Measurements from ENCODE around the gene TBC1D9. TPM values are rescaled to one million over a fixed set of nuclear protein-coding genes. Genes with fewer than 3 reads are reported as not detected.

Gene TBC1D9
- total and polyA plus RNA-seq, 2 of the 13 experiments (the other 11 are each of a cell fraction or from before 2014, with no cell fraction given) = 11.9 to 12.2 TPM

- TF ChIP-seq STAT6 (CRISPR knock-in tag; IDR thresholded peaks at IDR 0.05; ENCODE audit: borderline replicate concordance) (0 out of 2 replicates have a peak, but pooled peaks have one; percentile 20), HDAC2 (CRISPR knock-in tag; IDR thresholded peaks at IDR 0.05) (peak; percentile 65), DPF2 (CRISPR knock-in tag; IDR thresholded peaks at IDR 0.05; ENCODE audit: borderline replicate concordance, low read depth) (peak; percentile 77; the same call in 1 of the 2 replicates), YEATS4 (CRISPR knock-in tag; IDR thresholded peaks at IDR 0.05; ENCODE audit: borderline replicate concordance) (0 out of 2 replicates have a peak, but pooled peaks have one; percentile 20), RXRB (CRISPR knock-in tag; IDR thresholded peaks at IDR 0.05; ENCODE audit: borderline replicate concordance) (peak; percentile 89), FOXJ3 (CRISPR knock-in tag; IDR thresholded peaks at IDR 0.05; ENCODE audit: borderline replicate concordance) (peak; percentile 86; the same call in 1 of the 2 replicates), SALL1 (CRISPR knock-in tag; IDR thresholded peaks at IDR 0.05) (peak; percentile 86; the same call in 1 of the 2 replicates), ZNF296 (CRISPR knock-in tag; conservative IDR thresholded peaks at IDR 0.05) (no peak), EZH2 (conservative IDR thresholded peaks at IDR 0.05; ENCODE audit: low read depth, low read length) (no peak), TFAP4 (IDR thresholded peaks at IDR 0.05; ENCODE audit: borderline replicate concordance, low read depth) (0 out of 2 replicates have a peak, but pooled peaks have one; percentile 10), ZFP1 (CRISPR knock-in tag; IDR thresholded peaks at IDR 0.05) (no peak)
- TF ChIP-seq, protein P1, sequence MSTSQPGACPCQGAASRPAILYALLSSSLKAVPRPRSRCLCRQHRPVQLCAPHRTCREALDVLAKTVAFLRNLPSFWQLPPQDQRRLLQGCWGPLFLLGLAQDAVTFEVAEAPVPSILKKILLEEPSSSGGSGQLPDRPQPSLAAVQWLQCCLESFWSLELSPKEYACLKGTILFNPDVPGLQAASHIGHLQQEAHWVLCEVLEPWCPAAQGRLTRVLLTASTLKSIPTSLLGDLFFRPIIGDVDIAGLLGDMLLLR (CRISPR knock-in tag; IDR thresholded peaks at IDR 0.05) = no peak
- TF ChIP-seq, protein P2, sequence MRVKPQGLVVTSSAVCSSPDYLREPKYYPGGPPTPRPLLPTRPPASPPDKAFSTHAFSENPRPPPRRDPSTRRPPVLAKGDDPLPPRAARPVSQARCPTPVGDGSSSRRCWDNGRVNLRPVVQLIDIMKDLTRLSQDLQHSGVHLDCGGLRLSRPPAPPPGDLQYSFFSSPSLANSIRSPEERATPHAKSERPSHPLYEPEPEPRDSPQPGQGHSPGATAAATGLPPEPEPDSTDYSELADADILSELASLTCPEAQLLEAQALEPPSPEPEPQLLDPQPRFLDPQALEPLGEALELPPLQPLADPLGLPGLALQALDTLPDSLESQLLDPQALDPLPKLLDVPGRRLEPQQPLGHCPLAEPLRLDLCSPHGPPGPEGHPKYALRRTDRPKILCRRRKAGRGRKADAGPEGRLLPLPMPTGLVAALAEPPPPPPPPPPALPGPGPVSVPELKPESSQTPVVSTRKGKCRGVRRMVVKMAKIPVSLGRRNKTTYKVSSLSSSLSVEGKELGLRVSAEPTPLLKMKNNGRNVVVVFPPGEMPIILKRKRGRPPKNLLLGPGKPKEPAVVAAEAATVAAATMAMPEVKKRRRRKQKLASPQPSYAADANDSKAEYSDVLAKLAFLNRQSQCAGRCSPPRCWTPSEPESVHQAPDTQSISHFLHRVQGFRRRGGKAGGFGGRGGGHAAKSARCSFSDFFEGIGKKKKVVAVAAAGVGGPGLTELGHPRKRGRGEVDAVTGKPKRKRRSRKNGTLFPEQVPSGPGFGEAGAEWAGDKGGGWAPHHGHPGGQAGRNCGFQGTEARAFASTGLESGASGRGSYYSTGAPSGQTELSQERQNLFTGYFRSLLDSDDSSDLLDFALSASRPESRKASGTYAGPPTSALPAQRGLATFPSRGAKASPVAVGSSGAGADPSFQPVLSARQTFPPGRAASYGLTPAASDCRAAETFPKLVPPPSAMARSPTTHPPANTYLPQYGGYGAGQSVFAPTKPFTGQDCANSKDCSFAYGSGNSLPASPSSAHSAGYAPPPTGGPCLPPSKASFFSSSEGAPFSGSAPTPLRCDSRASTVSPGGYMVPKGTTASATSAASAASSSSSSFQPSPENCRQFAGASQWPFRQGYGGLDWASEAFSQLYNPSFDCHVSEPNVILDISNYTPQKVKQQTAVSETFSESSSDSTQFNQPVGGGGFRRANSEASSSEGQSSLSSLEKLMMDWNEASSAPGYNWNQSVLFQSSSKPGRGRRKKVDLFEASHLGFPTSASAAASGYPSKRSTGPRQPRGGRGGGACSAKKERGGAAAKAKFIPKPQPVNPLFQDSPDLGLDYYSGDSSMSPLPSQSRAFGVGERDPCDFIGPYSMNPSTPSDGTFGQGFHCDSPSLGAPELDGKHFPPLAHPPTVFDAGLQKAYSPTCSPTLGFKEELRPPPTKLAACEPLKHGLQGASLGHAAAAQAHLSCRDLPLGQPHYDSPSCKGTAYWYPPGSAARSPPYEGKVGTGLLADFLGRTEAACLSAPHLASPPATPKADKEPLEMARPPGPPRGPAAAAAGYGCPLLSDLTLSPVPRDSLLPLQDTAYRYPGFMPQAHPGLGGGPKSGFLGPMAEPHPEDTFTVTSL (CRISPR knock-in tag; IDR thresholded peaks at IDR 0.05; ENCODE audit: borderline replicate concordance) = peak; percentile 55; the same call in 1 of the 2 replicates
- TF ChIP-seq, protein P3, sequence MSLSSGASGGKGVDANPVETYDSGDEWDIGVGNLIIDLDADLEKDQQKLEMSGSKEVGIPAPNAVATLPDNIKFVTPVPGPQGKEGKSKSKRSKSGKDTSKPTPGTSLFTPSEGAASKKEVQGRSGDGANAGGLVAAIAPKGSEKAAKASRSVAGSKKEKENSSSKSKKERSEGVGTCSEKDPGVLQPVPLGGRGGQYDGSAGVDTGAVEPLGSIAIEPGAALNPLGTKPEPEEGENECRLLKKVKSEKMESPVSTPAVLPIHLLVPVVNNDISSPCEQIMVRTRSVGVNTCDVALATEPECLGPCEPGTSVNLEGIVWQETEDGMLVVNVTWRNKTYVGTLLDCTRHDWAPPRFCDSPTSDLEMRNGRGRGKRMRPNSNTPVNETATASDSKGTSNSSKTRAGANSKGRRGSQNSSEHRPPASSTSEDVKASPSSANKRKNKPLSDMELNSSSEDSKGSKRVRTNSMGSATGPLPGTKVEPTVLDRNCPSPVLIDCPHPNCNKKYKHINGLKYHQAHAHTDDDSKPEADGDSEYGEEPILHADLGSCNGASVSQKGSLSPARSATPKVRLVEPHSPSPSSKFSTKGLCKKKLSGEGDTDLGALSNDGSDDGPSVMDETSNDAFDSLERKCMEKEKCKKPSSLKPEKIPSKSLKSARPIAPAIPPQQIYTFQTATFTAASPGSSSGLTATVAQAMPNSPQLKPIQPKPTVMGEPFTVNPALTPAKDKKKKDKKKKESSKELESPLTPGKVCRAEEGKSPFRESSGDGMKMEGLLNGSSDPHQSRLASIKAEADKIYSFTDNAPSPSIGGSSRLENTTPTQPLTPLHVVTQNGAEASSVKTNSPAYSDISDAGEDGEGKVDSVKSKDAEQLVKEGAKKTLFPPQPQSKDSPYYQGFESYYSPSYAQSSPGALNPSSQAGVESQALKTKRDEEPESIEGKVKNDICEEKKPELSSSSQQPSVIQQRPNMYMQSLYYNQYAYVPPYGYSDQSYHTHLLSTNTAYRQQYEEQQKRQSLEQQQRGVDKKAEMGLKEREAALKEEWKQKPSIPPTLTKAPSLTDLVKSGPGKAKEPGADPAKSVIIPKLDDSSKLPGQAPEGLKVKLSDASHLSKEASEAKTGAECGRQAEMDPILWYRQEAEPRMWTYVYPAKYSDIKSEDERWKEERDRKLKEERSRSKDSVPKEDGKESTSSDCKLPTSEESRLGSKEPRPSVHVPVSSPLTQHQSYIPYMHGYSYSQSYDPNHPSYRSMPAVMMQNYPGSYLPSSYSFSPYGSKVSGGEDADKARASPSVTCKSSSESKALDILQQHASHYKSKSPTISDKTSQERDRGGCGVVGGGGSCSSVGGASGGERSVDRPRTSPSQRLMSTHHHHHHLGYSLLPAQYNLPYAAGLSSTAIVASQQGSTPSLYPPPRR (CRISPR knock-in tag; IDR thresholded peaks at IDR 0.05; ENCODE audit: borderline replicate concordance) = peak; percentile 86
These were observed 115.1 kb downstream of the TBC1D9 start (continued) for GRCh38 chr4:140641105-140641555.

Data from HepG2 (cell line).